Ovary (tissue), 9 donors: ENCODE results near the gene PIGX. TPM values are rescaled to one million over a fixed set of nuclear protein-coding genes. Genes with fewer than 3 reads are reported as not detected.

ENCODE experiments used
- DNase-seq, 5 donors: peaks; one replicate each; pipeline ENCODE4 v3.0.0-alpha.2; 2019 to 2020
- H3K27ac ChIP-seq, 2 donors: fragments of 200-600 bp; one replicate each; pipeline versions ENCODE4 v1.5.1 to v1.8.0; 2019 to 2022
- H3K27me3 ChIP-seq: fragments of 200-600 bp; one replicate; pipeline ENCODE4 v1.8.0; 2022
- H3K36me3 ChIP-seq: fragments of 200-600 bp; sonication (generic); one replicate; pipeline ENCODE4 v1.5.1; 2019
- H3K4me1 ChIP-seq: one replicate; pipeline ENCODE4 v1.8.1; 2013; ENCODE audit warnings: mild to moderate bottlenecking, moderate library complexity; ENCODE audit not compliant: insufficient read depth
- H3K4me3 ChIP-seq: fragments of 200-600 bp; sonication (generic); one replicate; pipeline ENCODE4 v1.5.1; 2017
- H3K9me3 ChIP-seq, 2 donors: fragments of 200-600 bp in 1 of 2; sonication (generic) in 1 of 2; one replicate each; pipeline versions ENCODE4 v1.5.1 to v1.8.1; 2013 to 2019; ENCODE audit warnings: mild to moderate bottlenecking in 1 of 2, moderate library complexity in 1 of 2
- CTCF ChIP-seq, 3 donors: fragments of 450-650 bp in 2 of 3; fragments of 200-600 bp in 1 of 3; IDR thresholded peaks; one replicate each; pipeline versions ENCODE4 v1.5.1 to v1.8.0; 2016 to 2022; ENCODE audit warnings: antibody characterized with exemption in 3 of 3, mild to moderate bottlenecking in 1 of 3
- EP300 ChIP-seq: sonication (generic); formaldehyde crosslinking; IDR thresholded peaks from one replicate; pipeline ENCODE4 v1.6.1; 2017; ENCODE audit warnings: antibody characterized with exemption
- POLR2A ChIP-seq: fragments of 450-650 bp; IDR thresholded peaks from one replicate; pipeline ENCODE4 v1.6.1; 2017; ENCODE audit warnings: antibody characterized with exemption, mild to moderate bottlenecking, moderate library complexity
- WGBS, 3 donors: extraction: QIAGEN DNeasy Blood & Tissue Kit in 1 of 3; methylation state at CpG; one replicate each; pipeline versions ENCODE4 v1.1.5 to v1.1.7; 2013 to 2017; 5-methylcytosine and 5-hydroxymethylcytosine counted together
- intact Hi-C, 4 donors: fragments of 100-400 bp; cut with DNase I; formaldehyde crosslinking; loops; one replicate each; pipeline versions ENCODE4 v1.11.0 to v1.15.1; 2022 to 2023
- polyA plus RNA-seq, 2 donors: library from polyadenylated mRNA; stranded (reverse); fragments of 200-250 nt in 1 of 2; fragments of 350-450 nt in 1 of 2; fragmentation: Illumina TruSeq in 1 of 2; extraction: RNeasy Lipid Tissue Mini Kit (QIAGEN cat#74804) in 1 of 2; gene quantifications; one replicate each; pipeline ENCODE4 v1.2.3, GENCODE V29; 2013 to 2014
- total RNA-seq, 7 donors: library from RNA; depleted of rRNA in 2 of 7; stranded (reverse); fragments of >200 nt in 2 of 7; fragmentation: NEBNext Ultra II Directional in 3 of 7; extraction: Animal tissue kit (Norgen Biotek cat#: 25700) in 3 of 7; gene quantifications; one replicate each; pipeline versions ENCODE4 v1.1.0 to v1.2.4, GENCODE V29; 2016 to 2023
- donor health status: DM: no; HTN: no; CAD: no; lungs with moderate emphysema.
- donor health status: DM: no; HTN: no; CAD: no.
- donor health status: Bipolar disorder and iron deficiency.
- donor health status: DM: yes; HTN: yes; CAD: no.
- donor health status: DM: no; HTN: no; CAD: no.
- donor health status: DM: yes; HTN: yes; CAD: no.

PIGX gene
- total and polyA plus RNA-seq, 9 donors = 9.4 to 22.4 (median 17.8) TPM

DNA sequence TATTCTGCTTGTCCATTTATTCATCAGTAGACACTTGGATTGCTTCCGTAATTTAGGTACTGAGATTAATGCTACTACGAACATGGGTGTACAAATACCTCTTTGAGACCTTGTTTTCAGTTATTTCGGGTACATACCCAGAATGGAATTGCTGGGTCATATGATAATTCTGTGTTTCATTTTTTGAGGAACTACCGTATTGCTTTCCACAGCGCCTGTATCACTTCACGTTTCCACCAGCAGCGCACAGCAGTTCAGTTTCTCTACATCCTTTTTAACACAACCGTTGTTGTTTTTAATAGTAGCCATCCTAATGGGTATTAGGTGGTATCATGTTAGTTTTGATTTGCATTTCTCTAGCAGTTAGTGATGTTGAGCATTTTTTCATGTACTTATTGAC is 36.9 kb downstream of the PIGX start:
- Histone ChIP-seq H3K27ac (no peak overlapping the region), H3K4me3 (no peak overlapping the region), H3K36me3 (no peaks in the 10 kb centered on the region), H3K4me1 (peaks cover 3% of the 10 kb centered on the region), H3K9me3 (no peaks in the 10 kb centered on the region), H3K27me3 (no peaks in the 10 kb centered on the region)
- no peak for DNase-seq
- intact Hi-C loops = no loop called here
- 82 to 94% (median 92%) methylated on average over 8 of the region's 8 CpGs for WGBS, 3 donors
- TF ChIP-seq EP300 (no peak), POLR2A (no peak), CTCF (IDR thresholded peaks at IDR 0.05) (no peak)

GRCh38 chr3:196753201-196753600 is 41.0 kb downstream of the PIGX start:
- no peak for DNase-seq
- no peaks in the 10 kb centered on the region for H3K9me3 ChIP-seq
- WGBS, 3 donors = 95 to 97% (median 97%) methylated on average over 8 of the region's 8 CpGs
- intact Hi-C loops = no loop called here
- H3K4me3 ChIP-seq = no peak overlapping the region
- H3K27ac ChIP-seq = no peak overlapping the region
- TF ChIP-seq EP300 (no peak), CTCF (IDR thresholded peaks at IDR 0.05) (no peak), POLR2A (no peak)
- H3K36me3 ChIP-seq = no peaks in the 10 kb centered on the region
- no peaks in the 10 kb centered on the region for H3K27me3 ChIP-seq
- peaks cover 2% of the 10 kb centered on the region for H3K4me1 ChIP-seq

- H3K27me3 ChIP-seq = no peaks in the 10 kb centered on the region
- no peak overlapping the region for H3K4me3 ChIP-seq
- intact Hi-C loops = no loop called here
- no peaks in the 10 kb centered on the region for H3K9me3 ChIP-seq
- H3K4me1 ChIP-seq = peaks cover 2% of the 10 kb centered on the region
- no peaks in the 10 kb centered on the region for H3K36me3 ChIP-seq
- no peak for TF ChIP-seq POLR2A
- TF ChIP-seq EP300 = no peak
- no peak for TF ChIP-seq CTCF (IDR thresholded peaks at IDR 0.05)
- no peak overlapping the region for H3K27ac ChIP-seq
- DNase-seq = no peak
- WGBS, 3 donors = 87 to 90% (median 88%) methylated on average over 9 of the region's 9 CpGs
These were observed 42.2 kb downstream of the PIGX start for GRCh38 chr3:196754091-196754981.

GRCh38 chr3:196756732-196757131 is 44.6 kb downstream of the PIGX start:
- TF ChIP-seq POLR2A (no peak), CTCF (IDR thresholded peaks at IDR 0.05) (no peak), EP300 (no peak)
- no peak overlapping the region for H3K27ac ChIP-seq
- H3K27me3 ChIP-seq = no peaks in the 10 kb centered on the region
- no peak for DNase-seq
- no peaks in the 10 kb centered on the region for H3K9me3 ChIP-seq
- WGBS, 3 donors = 72 to 87% (median 82%) methylated on average over 4 of the region's 4 CpGs
- H3K4me1 ChIP-seq = peaks cover 2% of the 10 kb centered on the region
- intact Hi-C loops = no loop called here
- H3K36me3 ChIP-seq = no peaks in the 10 kb centered on the region
- no peak overlapping the region for H3K4me3 ChIP-seq
